Duodenal mucosa (tissue), 2 donors: Measurements from ENCODE around the gene TBC1D7.
A peak's percentile ranks its signal among the peaks of the same experiment; 100 is the strongest.

Experiments
- H3K27ac ChIP-seq: one replicate; pipeline ENCODE4 v1.7.0; 2013; ENCODE audit warnings: low read depth, low read length
- H3K27me3 ChIP-seq, 2 donors: one replicate each; pipeline ENCODE4 v1.7.0; 2013; ENCODE audit warnings: low read length in 2 of 2, control low read depth in 1 of 2; ENCODE audit not compliant: insufficient read depth in 2 of 2, control insufficient read depth in 1 of 2
- H3K36me3 ChIP-seq, 2 donors: one replicate each; pipeline ENCODE4 v1.7.0; 2013; ENCODE audit warnings: low read length in 2 of 2, control low read depth in 1 of 2; ENCODE audit not compliant: insufficient read depth in 2 of 2, control insufficient read depth in 1 of 2
- H3K4me1 ChIP-seq, 2 donors: one replicate each; pipeline ENCODE4 v1.7.0; 2013; ENCODE audit warnings: low read length in 2 of 2, control low read depth in 1 of 2; ENCODE audit not compliant: insufficient read depth in 2 of 2, control insufficient read depth in 1 of 2
- H3K4me3 ChIP-seq, 2 donors: one replicate each; pipeline ENCODE4 v1.7.0; 2013; ENCODE audit warnings: low read length in 2 of 2, low read depth in 1 of 2
- H3K9ac ChIP-seq, 2 donors: one replicate each; pipeline ENCODE4 v1.7.0; 2013; ENCODE audit warnings: low read length in 2 of 2, low read depth in 1 of 2
- H3K9me3 ChIP-seq, 2 donors: one replicate each; pipeline ENCODE4 v1.7.0; 2013; ENCODE audit warnings: low read length in 2 of 2, control low read depth in 1 of 2; ENCODE audit not compliant: control insufficient read depth in 1 of 2

The TBC1D7 gene

DNA sequence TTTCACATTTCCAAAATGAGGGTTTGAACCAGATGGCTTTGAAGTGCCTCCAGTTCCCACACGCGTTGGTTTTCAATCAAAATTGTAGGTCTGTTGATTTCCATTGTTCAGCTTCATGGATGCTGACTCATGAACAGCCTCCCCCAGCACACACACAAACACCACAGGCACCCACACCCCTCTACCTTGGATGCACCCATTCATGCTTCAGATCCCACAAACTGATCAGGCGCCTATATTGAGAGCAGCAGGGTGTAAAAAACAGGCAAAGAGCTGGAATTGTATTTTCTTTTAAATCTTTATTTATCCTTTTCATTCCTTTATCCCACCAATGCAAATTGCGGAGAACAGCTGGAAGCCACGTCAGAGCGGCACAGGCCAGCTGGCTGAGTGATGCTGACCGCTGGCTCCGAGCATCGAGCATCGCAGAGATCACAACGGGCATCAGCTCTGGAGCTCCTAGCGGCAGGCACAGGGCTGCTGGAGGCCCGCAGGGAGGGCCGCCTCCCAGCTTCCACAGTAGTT is 29.3 kb upstream of the TBC1D7 start:
- no peaks in the 10 kb centered on the region for H3K36me3 ChIP-seq
- H3K27ac ChIP-seq = no peak overlapping the region
- no peak overlapping the region for H3K4me3 ChIP-seq
- H3K9ac ChIP-seq = no peak overlapping the region
- H3K9me3 ChIP-seq = no peaks in the 10 kb centered on the region
- no peaks in the 10 kb centered on the region for H3K27me3 ChIP-seq
- H3K4me1 ChIP-seq = peaks cover 17 to 18% of the 10 kb centered on the region in 2 donors

- Histone ChIP-seq H3K36me3 (no peaks in the 10 kb centered on the region), H3K27ac (no peak overlapping the region), H3K4me3 (peak overlapping the region; percentile 4 to 25), H3K9me3 (no peaks in the 10 kb centered on the region), H3K27me3 (no peaks in the 10 kb centered on the region), H3K4me1 (peaks cover 17 to 18% of the 10 kb centered on the region in 2 donors), H3K9ac (no peak overlapping the region)
These were observed 27.9 kb upstream of the TBC1D7 start for GRCh38 chr6:13355999-13356785.

- Histone ChIP-seq H3K36me3 (no peaks in the 10 kb centered on the region), H3K4me1 (peaks cover 17 to 18% of the 10 kb centered on the region in 2 donors), H3K9ac (peak overlapping the region in 1 of 2 donors; percentile 35), H3K4me3 (peak overlapping the region; percentile 4 to 37), H3K9me3 (no peaks in the 10 kb centered on the region), H3K27me3 (no peaks in the 10 kb centered on the region), H3K27ac (peak overlapping the region; percentile 43)
These were observed 27.0 kb upstream of the TBC1D7 start for GRCh38 chr6:13355043-13355945.

GRCh38 chr6:13354331-13355042 is 26.1 kb upstream of the TBC1D7 start:
- Histone ChIP-seq H3K36me3 (no peaks in the 10 kb centered on the region), H3K4me3 (peak overlapping the region in 1 of 2 donors; percentile 37), H3K27ac (peak overlapping the region; percentile 43), H3K9ac (no peak overlapping the region), H3K9me3 (no peaks in the 10 kb centered on the region), H3K27me3 (no peaks in the 10 kb centered on the region), H3K4me1 (peaks cover 17 to 18% of the 10 kb centered on the region in 2 donors)

GRCh38 chr6:13352165-13352564 is 23.8 kb upstream of the TBC1D7 start:
- Histone ChIP-seq H3K27ac (no peak overlapping the region), H3K4me1 (peaks cover 17 to 18% of the 10 kb centered on the region in 2 donors), H3K9ac (no peak overlapping the region), H3K27me3 (no peaks in the 10 kb centered on the region), H3K9me3 (no peaks in the 10 kb centered on the region), H3K4me3 (no peak overlapping the region), H3K36me3 (no peaks in the 10 kb centered on the region)

- H3K36me3 ChIP-seq = no peaks in the 10 kb centered on the region
- H3K27ac ChIP-seq = no peak overlapping the region
- H3K27me3 ChIP-seq = no peaks in the 10 kb centered on the region
- H3K4me3 ChIP-seq = no peak overlapping the region
- peaks cover 17 to 18% of the 10 kb centered on the region in 2 donors for H3K4me1 ChIP-seq
- no peak overlapping the region for H3K9ac ChIP-seq
- H3K9me3 ChIP-seq = no peaks in the 10 kb centered on the region
These were observed 22.9 kb upstream of the TBC1D7 start for GRCh38 chr6:13351271-13351670.

DNA sequence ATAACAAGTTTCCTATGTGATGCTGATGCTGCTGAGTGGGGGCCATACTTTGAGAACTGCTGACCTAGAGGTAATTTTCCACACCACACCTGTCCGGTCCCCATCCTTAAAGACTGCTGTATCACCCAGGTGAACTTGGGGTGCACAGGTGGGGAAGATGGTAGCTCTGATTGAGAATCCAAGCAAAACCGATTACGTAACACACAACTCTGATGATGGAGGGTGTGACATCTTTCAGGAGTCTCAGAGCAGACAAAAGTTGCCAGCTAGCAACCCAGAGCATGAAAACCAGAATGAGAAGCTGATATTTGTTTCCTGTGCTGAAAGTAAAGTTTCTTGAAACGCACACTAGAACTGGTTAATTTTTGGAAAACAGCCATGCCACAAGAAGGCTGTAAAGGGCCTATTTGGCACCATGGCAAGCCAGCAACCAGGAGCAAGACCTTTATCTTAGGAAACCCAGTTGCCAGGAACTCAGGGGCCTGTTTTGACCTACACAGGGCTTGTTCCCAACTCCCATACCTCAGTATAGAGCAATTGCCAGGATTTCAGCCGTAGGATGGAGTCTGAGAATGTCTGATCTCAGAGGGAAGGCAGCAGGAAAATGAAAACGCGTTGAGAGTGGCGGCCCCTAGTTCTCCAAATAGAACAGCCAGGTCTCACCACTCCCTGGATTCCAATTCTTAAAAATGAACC is 21.6 kb upstream of the TBC1D7 start:
- Histone ChIP-seq H3K27ac (no peak overlapping the region), H3K4me3 (no peak overlapping the region), H3K36me3 (no peaks in the 10 kb centered on the region), H3K9me3 (no peaks in the 10 kb centered on the region), H3K4me1 (peaks cover 6 to 8% of the 10 kb centered on the region in 2 donors), H3K9ac (no peak overlapping the region), H3K27me3 (no peaks in the 10 kb centered on the region)

GRCh38 chr6:13348334-13349113 is 20.2 kb upstream of the TBC1D7 start:
- H3K27ac ChIP-seq = no peak overlapping the region
- H3K27me3 ChIP-seq = no peaks in the 10 kb centered on the region
- H3K9me3 ChIP-seq = no peaks in the 10 kb centered on the region
- H3K4me1 ChIP-seq = no peaks in the 10 kb centered on the region
- no peak overlapping the region for H3K4me3 ChIP-seq
- H3K36me3 ChIP-seq = no peaks in the 10 kb centered on the region
- H3K9ac ChIP-seq = no peak overlapping the region

- Histone ChIP-seq H3K4me3 (no peak overlapping the region), H3K4me1 (no peaks in the 10 kb centered on the region), H3K36me3 (no peaks in the 10 kb centered on the region), H3K27me3 (no peaks in the 10 kb centered on the region), H3K9ac (no peak overlapping the region), H3K9me3 (no peaks in the 10 kb centered on the region), H3K27ac (no peak overlapping the region)
These were observed 17.9 kb upstream of the TBC1D7 start for GRCh38 chr6:13346245-13346644.
